Amniotic stem cell (primary cell): ENCODE results near the gene C11orf68.

ENCODE experiments used
- DNase-seq: peaks from one replicate; lab custom pipeline; 2025; lab: John Stamatoyannopoulos, UW

The C11orf68 gene

DNA sequence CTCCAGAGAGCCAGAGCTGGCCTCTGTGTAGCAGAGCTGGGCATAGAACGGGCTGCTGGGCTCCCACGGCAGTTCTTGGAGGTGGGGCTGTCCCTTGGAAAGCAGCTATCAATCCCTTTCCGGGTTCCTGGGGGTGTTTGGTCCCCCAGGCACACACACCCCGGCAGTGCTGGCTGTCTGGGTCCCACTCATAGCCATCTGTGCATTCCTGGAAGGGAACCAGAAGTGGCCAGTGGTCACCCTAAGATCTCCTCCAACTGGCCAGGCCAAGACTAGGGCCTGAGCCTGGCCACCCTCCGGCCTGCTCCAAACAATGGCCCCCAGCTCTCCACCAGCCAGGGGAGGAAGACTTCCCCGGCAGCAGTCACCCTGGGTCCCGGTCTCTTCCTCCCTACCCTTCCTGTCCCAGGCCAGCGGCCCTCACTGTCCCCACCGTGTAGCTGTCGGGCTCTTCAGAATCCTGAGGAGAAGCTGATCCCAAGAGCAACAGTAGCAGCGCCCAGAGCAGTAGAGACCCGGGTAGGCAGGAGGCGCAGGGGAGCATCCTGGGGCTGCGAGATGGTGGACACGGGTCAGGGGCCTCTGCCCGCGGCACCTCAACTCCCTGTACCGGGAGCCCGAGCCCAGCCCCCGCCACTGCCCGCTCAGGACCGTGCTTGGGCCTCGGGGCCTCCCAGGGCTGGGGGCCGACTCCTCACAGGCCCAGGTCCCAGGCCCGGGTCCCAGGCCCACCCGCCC is 46.9 kb downstream of the C11orf68 start:
- DNase-seq: no peak

DNA sequence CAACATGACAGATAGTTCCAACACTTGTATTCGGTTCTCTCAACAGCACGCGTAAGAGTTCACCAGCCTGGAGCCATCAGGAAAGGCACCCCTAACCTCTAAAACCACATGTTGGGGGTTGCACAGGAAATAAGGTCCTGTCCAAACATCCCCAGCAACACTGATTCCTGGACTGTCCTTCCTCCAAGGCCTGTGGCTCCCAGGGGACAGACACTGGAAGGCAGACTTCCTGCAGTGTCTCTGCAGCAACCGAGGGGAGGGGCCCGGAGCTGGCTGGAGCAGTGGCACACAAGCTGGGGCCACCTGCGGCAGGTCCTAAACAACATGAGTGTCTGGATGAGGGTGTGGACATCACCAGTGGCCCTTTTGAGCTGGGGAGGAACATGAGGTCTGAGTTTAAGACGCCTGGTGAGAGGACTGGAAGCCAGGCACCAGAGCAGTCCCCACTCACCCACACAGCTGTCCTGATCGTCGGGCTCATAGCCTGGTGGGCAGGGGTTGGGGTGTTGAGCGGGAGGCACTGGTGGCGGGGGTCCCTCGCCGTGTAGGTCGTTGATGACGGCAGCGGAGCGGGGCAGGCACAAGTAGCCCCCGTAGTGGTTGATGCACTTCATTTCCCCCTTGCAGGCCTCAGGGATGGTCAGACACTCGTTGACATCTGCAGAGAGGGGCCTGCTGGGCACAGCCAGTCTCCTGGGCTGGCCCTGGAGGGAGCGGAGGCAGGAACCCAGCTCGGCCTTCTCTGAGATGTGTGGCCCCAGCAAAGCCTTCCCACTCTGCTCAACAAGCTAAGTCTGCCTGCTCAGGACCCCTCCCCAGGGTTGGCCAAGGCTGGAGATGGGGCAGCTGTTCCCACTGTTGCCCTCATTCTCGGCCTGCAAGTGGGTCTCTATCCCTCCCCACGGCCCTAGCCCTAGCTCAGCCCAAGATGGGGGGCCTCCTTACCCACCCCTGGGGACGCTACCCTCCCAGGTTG is 47.9 kb downstream of the C11orf68 start:
- no peak for DNase-seq

DNA sequence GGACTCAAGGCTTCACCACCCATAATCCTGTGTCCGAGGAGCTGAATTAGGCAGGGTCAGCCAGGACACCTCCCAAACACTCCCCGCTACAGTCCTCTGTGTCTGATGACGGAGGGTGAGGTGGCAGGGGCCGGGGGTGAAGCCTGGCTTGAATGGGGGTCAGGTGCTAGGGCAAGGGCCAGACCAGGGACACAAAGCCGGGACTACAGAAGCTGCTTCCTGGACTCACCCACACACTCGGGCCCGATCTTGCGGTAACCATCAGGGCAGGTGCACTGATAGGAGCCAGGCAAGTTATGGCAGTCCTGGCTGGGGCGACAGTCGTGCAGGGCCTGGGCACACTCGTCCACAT is 48.6 kb downstream of the C11orf68 start:
- no peak for DNase-seq

DNA sequence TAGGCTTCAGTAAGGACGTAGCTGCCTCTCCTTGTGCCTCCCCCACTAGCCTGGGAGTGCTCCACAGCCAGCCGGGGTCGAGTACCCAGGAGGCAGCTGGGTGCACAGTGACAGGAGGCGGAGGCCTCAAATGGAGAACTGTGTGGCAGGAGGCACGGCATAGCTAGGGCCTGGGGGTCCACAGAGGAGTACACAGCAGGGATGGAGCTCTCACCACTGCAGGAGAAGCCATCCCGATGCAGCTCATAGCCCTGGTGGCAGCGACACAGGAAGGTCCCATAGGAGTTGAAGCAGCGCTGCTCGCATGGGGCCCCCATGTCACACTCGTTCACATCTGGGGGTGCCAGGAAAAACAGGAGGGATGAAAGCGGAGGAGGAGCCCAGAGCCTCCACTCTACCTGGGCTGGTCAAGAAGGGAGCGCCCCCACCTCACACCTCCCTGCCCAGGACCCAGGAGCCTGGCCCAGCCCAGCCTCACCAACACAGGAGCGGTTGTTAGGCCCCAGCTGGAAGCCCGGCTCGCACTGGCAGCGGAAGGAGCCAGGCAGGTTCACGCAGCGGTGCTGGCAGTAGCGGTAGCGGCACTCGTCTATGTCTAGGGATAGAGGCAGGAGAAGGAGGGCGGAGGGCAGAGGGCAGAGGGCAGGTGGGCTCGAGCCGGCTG is 49.1 kb downstream of the C11orf68 start:
- DNase-seq: no peak

DNA sequence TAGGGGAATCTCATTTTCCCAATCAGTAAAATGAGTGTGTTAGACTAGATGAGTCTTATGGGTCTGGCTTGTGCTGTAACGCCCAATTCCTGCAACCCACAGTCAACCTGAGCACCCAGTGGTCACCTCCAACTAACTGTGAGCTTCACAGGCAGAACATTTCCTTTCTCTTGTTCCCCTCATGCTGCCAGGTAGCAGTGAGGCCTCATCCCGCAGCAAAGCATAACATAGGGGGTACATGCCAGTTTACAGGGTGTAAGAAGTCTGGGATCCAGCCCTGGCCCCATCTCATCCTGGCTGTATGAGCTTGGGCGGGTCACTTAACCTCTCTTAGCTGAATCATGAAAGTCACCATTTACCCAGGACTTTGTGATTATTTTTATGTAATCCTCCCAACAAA is 50.0 kb downstream of the C11orf68 start:
- no peak for DNase-seq

DNA sequence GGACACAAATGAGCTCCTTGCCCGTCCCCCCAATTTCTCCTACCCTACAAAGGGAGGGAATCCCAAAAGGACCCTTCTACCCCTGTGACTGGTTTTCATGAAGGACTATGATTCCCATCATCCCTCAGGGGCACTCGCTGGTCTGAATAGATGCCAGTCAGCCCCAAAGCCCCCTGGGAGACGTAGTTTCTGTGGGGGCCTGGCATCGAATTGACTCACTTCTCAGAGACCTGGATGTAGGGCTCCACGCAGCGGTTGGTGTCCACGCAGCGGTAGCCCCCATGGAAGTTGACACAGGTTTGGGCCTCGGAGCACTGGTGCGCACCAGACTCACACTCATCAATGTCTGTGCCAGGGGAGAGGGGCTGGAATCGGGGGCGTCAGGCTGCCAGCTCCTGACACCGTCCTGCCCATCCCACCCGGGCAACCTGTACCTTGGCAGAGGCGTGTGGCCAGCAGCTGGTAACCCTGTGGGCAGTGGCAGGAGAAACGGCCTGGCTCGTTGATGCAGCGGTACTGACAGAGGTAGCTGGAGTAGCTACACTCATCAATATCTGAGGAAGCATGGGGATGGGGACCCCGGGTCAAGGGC is 50.7 kb downstream of the C11orf68 start:
- DNase-seq: no peak

DNA sequence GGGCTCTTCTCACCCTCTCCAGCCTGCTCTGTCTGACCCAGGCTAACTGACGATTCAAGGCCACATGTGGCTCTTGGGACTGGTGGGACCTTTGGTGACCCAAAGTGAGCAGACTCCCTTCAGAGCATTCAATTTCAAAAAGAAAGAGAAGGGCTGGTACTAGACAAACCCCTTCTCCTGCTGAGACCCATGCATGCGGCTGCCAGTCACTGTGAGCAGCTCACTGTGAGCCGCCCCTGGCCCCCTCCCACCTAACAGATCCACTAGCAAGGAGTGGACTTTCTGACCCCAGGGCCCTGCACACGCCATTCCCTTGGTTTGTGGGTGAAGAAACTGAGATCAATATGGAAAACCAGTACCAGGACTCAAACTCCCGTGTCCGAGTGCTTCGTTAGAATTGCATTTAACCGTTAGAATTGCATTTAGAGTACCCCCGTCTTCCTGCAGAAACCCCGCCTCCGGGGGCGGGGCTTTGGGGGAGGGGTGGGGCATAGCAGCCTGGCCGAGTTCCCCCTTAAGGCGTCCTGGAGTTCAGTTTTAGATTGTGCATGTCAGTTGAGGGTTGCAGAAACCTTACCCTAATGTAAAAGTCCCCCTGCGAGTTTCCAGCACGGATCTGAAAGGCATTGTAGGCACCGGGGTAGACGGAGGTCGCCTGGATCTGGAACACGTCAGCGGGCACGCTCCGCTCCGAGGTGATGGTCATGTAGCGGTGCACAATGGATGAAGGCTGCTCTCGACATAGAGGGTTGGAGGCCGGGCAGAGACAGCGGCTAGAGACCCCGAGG is 51.4 kb downstream of the C11orf68 start:
- no peak for DNase-seq
